ENCODE results near the gene HOXA3. TPM values are rescaled to one million over a fixed set of nuclear protein-coding genes. Genes with fewer than 3 reads are reported as not detected.

HOXA3 gene
- polyA plus RNA-seq, 1 donor (not counting 4 experiments of a cell fraction or from before 2014, with no cell fraction given) = 0.58 TPM

DNA sequence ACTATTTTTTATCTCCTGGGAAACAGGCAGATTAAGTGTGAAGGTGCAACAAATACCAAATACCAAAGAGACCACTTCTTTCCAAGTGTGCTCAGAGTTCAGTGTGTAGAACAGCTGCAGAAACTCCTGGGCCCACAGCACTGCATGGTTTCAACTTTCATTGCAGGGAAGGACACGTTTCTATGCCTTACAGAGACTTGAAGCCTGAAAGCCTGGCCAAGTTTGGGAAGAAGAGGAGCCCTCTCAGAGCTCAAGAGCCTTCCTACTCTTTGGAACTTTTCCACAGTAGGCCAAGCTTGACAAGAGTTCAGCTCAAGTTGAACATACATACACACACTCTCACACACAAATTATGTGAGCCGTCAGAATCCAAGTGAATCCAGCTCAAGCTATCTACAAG is 24.3 kb downstream of the HOXA3 start:
- H4K20me1 ChIP-seq (ENCODE audit: control insufficient read depth, extremely low read depth, insufficient read depth, low read length) = no peaks in the 10 kb centered on the region
- H3K27me3 ChIP-seq (ENCODE audit: control insufficient read depth, extremely low read depth, insufficient read depth, low read length) = no peaks in the 10 kb centered on the region
- H3K4me3 ChIP-seq (ENCODE audit: control insufficient read depth in 2 of 3, extremely low read depth in 1 of 3, insufficient read depth in 2 of 3, low read depth in 1 of 3, low read length in 3 of 3) = no peak overlapping the region
- TF ChIP-seq, protein P1, sequence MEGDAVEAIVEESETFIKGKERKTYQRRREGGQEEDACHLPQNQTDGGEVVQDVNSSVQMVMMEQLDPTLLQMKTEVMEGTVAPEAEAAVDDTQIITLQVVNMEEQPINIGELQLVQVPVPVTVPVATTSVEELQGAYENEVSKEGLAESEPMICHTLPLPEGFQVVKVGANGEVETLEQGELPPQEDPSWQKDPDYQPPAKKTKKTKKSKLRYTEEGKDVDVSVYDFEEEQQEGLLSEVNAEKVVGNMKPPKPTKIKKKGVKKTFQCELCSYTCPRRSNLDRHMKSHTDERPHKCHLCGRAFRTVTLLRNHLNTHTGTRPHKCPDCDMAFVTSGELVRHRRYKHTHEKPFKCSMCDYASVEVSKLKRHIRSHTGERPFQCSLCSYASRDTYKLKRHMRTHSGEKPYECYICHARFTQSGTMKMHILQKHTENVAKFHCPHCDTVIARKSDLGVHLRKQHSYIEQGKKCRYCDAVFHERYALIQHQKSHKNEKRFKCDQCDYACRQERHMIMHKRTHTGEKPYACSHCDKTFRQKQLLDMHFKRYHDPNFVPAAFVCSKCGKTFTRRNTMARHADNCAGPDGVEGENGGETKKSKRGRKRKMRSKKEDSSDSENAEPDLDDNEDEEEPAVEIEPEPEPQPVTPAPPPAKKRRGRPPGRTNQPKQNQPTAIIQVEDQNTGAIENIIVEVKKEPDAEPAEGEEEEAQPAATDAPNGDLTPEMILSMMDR (optimal IDR thresholded peaks at IDR 0.05 in 1 of 3, IDR thresholded peaks at IDR 0.05 in 1 of 3, conservative IDR thresholded peaks at IDR 0.05 in 1 of 3; ENCODE audit: extremely low read depth in 1 of 3, insufficient read depth in 2 of 3, low read length in 3 of 3) = no peak
- no peak for TF ChIP-seq EZH2 (IDR thresholded peaks at IDR 0.05; ENCODE audit: low read length)
- no peaks in the 10 kb centered on the region for H3K9me1 ChIP-seq (ENCODE audit: control insufficient read depth, extremely low read depth, insufficient read depth, low read length)
- H3K4me1 ChIP-seq (ENCODE audit: control insufficient read depth, extremely low read depth, insufficient read depth, low read length) = peaks cover 6% of the 10 kb centered on the region
- H3K27ac ChIP-seq (ENCODE audit: control insufficient read depth, insufficient read depth, low read length) = no peak overlapping the region
- DNase-seq (ENCODE audit: low read depth, low spot score) (no peak), FAIRE-seq (no peak)
- H2AFZ ChIP-seq (ENCODE audit: control insufficient read depth, low read length) = no peak overlapping the region
- no peaks in the 10 kb centered on the region for H3K9me3 ChIP-seq (ENCODE audit: control insufficient read depth, low read depth, low read length)
- dilution Hi-C loops (cut with MboI; ENCODE audit: extremely low pct_ligation_motif_present, low sequenced_read_pairs) = no loop called here
- H3K4me2 ChIP-seq (ENCODE audit: control insufficient read depth, extremely low read depth, insufficient read depth, low read depth, low read length) = no peak overlapping the region
- no peaks in the 10 kb centered on the region for H3K36me3 ChIP-seq (ENCODE audit: control insufficient read depth in 2 of 2, extremely low read depth in 1 of 2, insufficient read depth in 2 of 2, low read length in 2 of 2)
- H3K79me2 ChIP-seq (ENCODE audit: control insufficient read depth, insufficient read depth, low read length) = peaks cover 6% of the 10 kb centered on the region
- no peak overlapping the region for H3K9ac ChIP-seq (ENCODE audit: control insufficient read depth, extremely low read depth, insufficient read depth, low read length)

DNA sequence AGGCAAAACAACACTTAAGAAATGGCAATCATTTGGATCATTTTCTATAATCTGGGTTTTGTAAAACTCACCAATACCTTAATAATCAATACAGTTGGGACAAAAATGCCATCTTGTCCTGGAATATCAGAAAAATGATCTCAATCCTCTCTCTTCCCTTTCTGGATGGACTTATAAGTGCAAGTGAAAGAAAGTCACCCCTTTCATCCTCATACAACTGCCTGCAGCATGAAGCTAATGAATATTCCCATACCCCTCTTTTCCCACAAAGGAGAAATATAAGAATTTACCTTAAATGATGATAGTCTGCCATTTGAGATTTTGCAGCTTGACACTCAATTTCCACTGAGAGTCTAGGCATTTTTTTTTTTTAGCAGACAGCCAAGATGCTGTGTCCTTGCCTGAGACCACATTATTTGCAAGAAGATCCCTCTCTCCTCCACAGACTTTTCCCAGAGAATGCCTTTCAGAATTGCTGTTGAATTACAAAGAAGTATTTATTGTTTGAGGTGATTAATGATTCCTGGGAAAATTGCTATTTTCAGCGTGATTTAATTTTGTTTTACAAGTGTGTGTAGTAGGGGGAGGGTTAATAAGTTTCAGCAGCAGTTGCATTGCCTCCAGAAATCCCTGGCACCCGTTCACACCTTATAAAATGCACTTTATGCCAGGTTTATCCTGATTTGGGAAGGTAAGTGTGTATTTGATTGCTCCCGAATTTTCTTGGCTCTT is 25.6 kb downstream of the HOXA3 start:
- Histone ChIP-seq H3K36me3 (ENCODE audit: control insufficient read depth in 2 of 2, extremely low read depth in 1 of 2, insufficient read depth in 2 of 2, low read length in 2 of 2) (peaks cover 0 to 4% of the 10 kb centered on the region in 2 experiments), H3K4me1 (ENCODE audit: control insufficient read depth, extremely low read depth, insufficient read depth, low read length) (peaks cover 6% of the 10 kb centered on the region), H3K9me3 (ENCODE audit: control insufficient read depth, low read depth, low read length) (no peaks in the 10 kb centered on the region), H3K9me1 (ENCODE audit: control insufficient read depth, extremely low read depth, insufficient read depth, low read length) (no peaks in the 10 kb centered on the region), H3K79me2 (ENCODE audit: control insufficient read depth, insufficient read depth, low read length) (peaks cover 3% of the 10 kb centered on the region), H3K4me2 (ENCODE audit: control insufficient read depth, extremely low read depth, insufficient read depth, low read depth, low read length) (no peak overlapping the region), H3K9ac (ENCODE audit: control insufficient read depth, extremely low read depth, insufficient read depth, low read length) (no peak overlapping the region), H3K4me3 (ENCODE audit: control insufficient read depth in 2 of 3, extremely low read depth in 1 of 3, insufficient read depth in 2 of 3, low read depth in 1 of 3, low read length in 3 of 3) (no peak overlapping the region), H3K27ac (ENCODE audit: control insufficient read depth, insufficient read depth, low read length) (no peak overlapping the region), H4K20me1 (ENCODE audit: control insufficient read depth, extremely low read depth, insufficient read depth, low read length) (no peaks in the 10 kb centered on the region), H2AFZ (ENCODE audit: control insufficient read depth, low read length) (no peak overlapping the region), H3K27me3 (ENCODE audit: control insufficient read depth, extremely low read depth, insufficient read depth, low read length) (no peaks in the 10 kb centered on the region)
- TF ChIP-seq EZH2 (IDR thresholded peaks at IDR 0.05; ENCODE audit: low read length) = no peak
- TF ChIP-seq, protein P1 (optimal IDR thresholded peaks at IDR 0.05 in 1 of 3, IDR thresholded peaks at IDR 0.05 in 1 of 3, conservative IDR thresholded peaks at IDR 0.05 in 1 of 3; ENCODE audit: extremely low read depth in 1 of 3, insufficient read depth in 2 of 3, low read length in 3 of 3) = no peak
- dilution Hi-C loops (cut with MboI; ENCODE audit: extremely low pct_ligation_motif_present, low sequenced_read_pairs) = no loop called here
- FAIRE-seq (no peak), DNase-seq (ENCODE audit: low read depth, low spot score) (no peak)

Measured in keratinocyte (primary cell).